HG03354 (cell line): ENCODE results near the gene AP1G1.

Experiments
- ATAC-seq: cut with Tn5 transposase; IDR thresholded peaks from one replicate; pipeline ENCODE4 v1.9.1; 2021; ENCODE audit warnings: mild to moderate bottlenecking; ENCODE audit not compliant: unreplicated experiment, poor library complexity, severe bottlenecking

The AP1G1 gene

DNA sequence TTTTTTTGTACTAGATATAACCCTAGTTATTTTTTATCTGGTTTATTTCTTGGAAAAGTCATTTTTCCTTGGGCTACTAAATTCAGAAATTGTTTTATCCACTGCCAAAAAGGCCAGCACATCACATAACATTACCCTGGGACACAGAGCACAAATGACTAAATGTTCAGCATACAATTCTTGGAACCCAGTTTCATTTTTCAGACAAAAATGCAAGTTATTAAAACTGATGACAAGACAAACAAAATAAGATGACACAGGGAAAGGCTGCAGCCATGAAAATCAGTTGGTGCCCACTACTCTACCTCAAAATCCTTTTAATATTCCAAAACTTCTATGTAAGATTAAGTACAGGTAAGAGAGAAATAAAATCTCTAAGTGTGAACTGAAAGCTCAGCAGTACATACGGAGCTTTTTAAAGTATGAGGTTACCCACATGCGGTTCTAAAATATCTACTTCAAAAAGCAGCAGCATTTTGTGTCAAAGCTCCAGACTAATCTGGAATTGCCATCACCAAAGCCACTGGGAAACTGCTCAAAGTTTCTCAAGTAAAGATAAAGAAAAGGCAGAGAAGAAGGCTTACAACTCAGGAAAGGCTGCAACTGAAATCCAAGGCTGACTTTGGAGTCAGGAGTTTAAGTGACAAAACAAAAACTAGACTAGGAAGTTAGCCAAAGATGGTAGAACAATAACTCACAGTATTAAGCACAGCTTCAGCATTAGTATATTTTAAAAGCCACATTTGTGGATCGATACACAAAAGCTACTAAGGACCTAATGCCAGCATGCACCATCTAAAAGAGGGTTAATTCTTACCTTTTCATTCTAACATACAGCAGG lies 41.4 kb downstream of the AP1G1 start:
- no peak for ATAC-seq

- ATAC-seq: no peak
Measured at GRCh38 chr16:71762186-71762585, 46.4 kb downstream of the AP1G1 start.

DNA sequence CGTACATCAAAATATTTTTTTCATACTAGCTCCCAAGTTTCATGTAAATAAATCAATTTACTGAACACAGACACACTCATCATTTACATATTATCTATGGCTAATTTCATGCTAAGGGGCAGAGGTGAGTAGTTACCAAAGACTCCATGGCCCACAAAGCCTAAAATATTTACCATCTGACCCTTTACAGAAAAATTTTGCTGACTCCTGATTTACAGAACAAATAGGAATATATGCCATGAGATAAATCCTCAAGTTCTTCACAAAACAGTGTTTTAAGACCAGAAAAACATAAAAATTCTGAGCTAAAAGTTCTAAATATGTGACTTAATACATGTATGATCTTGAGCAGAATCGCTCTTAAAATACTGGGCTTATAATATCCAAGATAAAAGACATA lies 47.5 kb downstream of the AP1G1 start:
- ATAC-seq: no peak

DNA sequence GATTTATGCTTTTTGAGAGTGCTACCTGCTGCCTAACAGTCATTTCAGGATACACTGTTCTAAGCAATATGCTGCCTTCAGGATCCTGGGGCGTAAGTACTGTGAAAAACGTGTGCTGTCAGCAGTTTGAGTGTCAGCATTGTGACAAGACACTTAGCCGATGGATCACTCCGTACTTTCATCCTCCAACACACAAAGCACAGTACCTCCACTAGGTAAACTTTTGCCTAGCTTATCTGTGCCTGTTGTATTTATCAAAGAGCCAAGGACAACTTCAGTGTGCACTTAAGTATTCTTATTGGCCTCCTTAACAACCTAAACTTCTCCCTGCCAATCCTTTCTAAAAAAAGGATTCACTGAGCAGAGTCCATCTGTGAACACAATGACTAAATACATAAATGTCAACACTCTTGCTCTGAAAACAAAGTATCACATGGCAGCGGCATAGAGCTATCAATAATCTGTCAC lies 50.3 kb downstream of the AP1G1 start:
- ATAC-seq: no peak

DNA sequence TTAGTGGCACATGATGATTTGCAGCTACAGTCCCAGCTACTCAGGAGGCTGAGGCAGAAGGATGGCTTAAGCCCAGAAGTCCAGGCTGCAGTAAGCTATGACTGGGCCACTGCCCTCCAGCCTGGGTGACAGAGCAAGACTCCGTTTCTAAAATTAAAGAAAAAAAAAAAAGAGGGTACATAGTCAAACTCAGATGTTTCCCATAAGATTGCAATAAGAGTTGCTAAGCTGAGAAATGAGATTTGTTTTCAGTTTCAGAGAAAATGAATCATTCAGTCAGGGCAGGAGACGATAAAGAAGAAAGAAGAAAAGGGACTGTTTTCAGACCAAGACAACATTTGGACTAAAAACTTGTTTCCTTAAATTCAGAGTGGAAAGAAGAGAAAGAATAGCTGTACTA lies 54.0 kb downstream of the AP1G1 start:
- ATAC-seq: no peak

GRCh38 chr16:71754108-71754507 lies 54.5 kb downstream of the AP1G1 start:
- ATAC-seq: no peak

- ATAC-seq: no peak
Measured at GRCh38 chr16:71748226-71748625, 60.4 kb downstream of the AP1G1 start.

DNA sequence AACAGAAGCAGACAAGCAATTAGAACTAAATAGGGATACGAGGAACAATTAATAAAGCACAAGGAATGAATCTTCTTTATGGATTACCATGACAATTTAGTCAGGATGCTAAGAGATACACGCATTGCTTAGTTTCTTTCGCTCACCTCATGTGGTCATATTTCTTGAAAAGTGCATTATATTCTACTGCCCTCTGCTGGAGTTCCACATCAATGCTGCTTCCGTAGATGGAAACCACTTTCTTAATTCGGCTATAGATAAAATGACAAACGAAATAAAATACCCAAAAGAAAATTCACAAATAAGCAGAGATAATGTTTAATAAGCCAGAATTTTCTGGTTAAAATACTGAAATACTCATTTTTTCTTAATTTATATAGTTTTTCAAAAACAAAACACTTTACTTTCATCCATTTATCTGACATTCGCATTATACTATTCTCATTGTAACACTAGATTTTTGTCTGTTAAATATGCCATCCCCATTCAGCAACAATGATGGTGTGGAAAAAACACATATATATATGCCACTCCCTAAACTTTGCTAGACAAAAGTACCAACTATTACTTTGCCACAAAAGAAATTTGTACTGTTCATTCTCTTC lies 62.1 kb downstream of the AP1G1 start:
- ATAC-seq: no peak

DNA sequence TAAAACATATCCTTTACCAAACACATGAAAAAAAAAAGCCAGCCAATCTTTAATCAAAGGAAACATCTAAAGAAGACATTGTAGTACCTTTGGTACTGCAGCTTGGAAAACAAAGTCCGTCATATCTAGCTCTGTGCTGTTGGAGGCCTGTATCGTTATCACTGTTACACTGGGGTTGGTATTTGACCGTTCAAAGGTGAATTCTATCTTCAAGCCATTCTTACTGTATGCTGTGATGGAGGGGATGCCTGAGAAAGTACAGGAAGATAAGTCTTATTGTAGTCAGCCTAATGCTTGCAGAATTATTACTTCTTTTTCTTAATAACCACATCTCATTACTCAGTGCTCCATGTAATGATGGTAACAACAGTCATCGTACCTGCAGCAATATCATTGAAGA lies 69.8 kb downstream of the AP1G1 start:
- ATAC-seq: no peak

DNA sequence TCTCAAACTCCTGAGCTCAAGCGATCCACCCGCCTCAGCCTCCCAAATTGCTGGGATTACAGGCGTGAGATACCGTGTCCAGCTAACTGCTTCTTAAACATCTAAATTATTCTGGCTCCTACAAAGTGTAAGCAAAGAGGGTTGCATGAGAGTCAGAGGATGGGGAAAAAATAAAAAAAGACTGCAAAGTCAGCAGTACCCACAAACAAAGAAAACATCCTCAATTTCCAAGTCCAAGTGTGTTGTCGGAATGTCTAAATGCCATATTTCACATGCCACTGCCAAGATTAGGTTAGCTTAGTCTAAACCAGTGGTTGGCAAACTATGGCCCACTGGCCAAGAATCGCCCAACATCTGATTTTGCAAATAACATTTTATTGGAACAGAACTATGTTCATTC lies 71.1 kb downstream of the AP1G1 start:
- no peak for ATAC-seq

DNA sequence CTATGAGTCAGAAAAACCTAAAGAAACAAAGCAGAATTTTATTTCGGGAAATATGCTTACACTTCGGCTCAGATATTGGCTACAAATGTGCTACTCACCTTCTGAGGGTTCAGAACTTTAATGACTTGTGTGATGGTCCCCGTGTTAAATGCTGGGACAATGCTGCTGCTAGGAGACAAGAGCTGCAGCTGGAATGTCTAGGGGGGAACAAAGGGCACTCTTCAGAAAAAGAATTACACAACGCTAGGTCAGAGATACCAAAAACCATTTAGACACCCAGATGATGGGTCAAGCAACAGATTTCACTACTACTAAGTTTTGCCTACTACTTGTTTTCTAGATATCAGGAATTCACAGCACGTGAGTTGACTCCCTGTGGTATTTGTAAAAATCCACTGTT lies 74.1 kb downstream of the AP1G1 start:
- ATAC-seq: no peak

- no peak for ATAC-seq
Measured at GRCh38 chr16:71732587-71732986, 76.0 kb downstream of the AP1G1 start.

GRCh38 chr16:71727551-71728324 lies 80.9 kb downstream of the AP1G1 start:
- no peak for ATAC-seq

DNA sequence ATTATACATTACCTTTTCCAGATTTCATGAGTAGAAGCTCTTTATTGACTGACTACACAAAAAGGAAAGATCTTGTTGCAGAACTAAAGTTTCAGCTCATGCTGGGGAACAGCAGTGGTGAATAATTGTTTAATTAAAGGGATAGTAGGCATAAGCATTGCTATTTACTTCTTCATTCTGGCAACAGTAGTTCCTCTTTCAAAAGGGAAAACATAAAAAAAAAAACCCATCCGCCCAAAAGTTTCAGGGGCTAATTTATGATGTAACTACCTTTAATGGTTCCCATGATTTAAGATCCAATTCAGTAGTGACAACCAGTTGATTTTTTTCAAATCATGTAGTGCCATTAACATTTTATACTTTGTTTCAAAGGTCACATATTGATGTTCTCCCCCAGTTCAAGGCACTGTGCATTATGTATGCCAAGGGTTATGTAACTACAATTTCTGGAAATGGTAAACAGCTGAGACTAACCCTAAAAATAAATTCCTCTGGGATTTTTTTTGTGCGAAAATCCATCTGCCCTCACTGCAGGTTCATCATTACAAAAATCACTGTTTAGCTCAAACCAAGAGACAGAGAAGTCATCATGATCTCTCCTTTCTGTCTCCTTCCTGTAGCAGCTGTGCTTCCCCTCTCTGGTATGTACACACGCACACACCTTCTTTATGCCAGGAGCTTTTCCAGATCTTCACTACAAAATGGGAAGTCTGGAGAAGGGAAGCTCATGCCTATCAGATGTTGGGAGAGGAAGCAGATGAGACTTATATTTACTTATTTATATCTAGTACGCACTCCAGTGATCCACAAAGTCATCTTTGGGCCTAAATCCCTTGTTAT lies 81.9 kb downstream of the AP1G1 start:
- ATAC-seq: no peak

DNA sequence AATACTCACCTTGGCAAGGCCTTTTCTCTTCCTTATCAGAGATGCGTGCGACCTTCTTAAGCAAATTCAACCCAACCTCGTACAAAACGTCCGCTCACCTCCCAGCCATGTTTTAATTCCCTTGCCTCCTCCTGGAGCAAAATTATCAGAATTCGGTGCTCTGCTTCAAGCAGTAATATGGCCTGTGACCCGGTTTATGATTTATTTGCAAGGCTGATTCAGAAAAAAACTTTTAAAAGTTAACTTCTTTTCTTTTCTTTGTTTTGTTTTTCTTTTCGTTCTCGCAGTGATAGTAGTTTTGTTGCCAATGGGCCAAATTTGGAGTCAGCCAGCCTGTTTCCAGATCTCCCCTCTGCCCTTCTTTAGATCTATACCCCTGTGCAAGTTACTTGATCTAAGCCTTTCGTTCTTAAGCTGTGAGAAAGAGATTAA lies 84.3 kb downstream of the AP1G1 start, which contains the start of gene PHLPP2:
Gene PHLPP2, minus strand, starts transcription at position 382 of the 432 bp plus-strand sequence. CDS start 9,906 bp downstream, outside the sequence.
- no peak for ATAC-seq

- peak; percentile 81 for ATAC-seq
Measured at GRCh38 chr16:71723537-71724319, 84.9 kb downstream of the AP1G1 start.

DNA sequence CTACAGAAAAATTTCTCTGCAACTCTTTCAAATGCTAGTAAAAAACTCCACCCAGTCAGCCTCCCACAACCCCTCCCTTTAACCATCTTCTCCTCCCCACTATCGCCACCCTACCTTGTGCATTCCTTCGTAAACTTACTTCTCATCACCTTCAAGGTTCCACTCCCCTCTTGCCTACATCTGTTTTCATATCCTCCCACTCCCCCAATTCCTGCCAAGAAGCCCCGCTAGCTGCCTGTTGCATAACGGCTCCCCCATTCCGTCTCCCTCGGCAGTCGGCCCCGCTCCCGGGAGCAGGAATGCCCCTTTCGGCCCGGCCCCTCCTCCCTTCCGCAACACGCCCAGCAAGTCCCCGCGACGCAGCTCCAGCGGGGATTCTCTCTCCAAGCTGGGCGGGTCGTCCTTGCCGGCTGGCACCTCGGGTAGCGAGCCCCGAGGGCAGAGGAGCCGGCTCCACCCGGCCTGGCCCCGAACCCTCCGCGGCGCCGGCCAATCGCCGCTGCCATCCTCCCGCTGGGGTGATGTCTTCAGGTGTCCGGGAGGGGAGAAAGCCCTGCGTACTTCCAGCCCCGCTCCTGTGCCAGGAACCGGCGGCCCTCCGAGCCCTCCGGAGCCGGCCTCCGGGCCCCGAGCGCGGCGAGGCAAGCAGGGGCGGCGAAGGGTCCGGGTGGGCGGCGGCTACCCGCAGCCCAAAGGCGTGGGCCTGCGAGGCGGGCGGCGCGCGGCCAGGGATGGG lies 85.7 kb downstream of the AP1G1 start:
- peak; percentile 46 for ATAC-seq

DNA sequence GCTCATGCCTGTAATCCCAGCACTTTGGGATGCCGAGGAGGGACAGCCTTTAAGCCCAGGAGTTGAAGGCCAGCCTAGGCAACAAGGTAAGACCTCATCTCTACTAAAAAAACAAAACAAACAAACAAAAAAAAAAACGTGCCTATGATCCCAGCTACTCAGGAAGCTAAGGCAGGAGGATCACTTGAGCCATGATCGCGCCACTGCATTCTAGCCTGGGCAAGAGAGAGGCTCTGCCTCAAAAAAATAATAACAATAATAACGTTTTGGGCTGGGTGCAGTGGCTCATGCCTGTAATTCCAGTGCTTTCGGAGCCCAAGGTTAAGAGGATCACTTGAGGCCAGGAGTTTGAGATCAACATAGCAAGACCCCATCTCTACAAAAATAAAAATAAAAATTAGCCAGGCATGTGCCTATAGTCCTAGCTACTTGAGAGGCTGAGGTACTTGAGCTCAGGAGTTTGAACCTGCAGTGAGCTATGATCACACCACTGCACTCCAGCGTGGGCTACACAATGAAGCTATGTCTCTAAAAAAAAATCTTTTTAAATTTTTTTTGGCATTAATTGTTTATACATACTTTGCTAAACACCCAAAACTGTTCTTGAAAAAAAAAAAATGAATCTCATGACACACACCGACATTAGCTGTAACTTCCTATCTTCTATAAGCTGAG lies 87.4 kb downstream of the AP1G1 start:
- ATAC-seq: no peak
